GM21529 (cell line): ENCODE measurements around the gene BTF3.
"Not testable (repeated sequence)": the region's sequence is repeated elsewhere in the genome, so short reads cannot be mapped to it uniquely, and the experiment has no call there.

Experiments
- ATAC-seq: cut with Tn5 transposase; IDR thresholded peaks from one replicate; pipeline ENCODE4 v1.9.1; 2021; ENCODE audit not compliant: unreplicated experiment

BTF3 gene

DNA sequence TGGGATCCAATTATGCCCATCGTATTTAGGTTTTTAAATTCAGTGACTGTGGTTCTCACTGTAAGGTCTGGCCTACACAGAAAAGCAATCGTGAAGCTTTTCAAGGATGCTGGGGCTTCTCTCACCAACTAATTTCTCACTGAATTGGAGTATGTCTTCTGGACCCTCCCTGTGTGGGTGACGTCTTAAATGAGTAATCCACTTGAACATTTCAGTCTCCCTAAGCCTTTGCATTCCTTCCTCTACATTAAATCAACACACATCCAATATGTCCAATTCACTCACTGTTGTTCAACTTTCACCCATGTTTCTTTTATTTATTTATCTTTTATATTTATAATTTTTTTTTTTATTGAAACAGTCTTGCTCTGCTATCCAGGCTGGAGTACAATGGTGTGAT, 12.5 kb upstream of the BTF3 start:
- ATAC-seq: no peak

DNA sequence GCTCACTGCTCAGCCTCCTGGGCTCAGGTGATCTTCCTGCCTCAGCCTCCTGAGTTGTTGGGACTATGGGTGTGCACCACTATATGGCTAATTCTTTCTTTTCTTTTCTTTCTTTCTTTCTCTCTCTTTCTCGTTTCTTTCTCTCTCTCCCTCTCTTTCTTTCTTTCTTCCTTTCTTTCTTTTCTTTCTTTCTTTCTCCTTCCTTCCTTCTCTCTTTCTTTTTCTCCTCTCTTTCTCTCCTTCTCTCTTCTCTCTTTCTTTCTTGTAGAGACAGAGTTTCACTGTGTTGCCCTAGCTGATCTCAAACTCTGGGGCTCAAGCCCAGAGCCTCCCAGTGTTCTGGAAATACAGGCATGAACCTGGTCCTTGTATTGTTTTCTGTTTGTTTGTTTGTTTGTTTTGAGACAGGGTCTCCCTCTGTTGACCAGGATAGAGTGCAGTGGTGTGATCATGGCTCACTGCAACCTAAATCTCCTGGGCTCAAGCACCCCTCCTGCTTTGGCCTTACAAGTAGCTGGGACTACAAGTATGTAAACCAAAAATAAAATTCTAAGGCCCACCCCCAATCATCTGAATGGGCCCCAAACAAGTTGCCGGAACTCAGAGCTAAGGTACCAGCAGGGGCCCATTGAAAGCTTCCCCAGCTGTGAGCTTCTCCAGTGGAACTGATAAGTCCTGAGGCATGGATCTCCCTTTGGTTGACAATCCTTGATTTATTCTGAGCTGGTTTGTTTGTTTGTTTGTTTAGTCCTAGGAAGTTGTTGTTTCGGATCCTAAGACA, 11.9 kb upstream of the BTF3 start:
- no peak for ATAC-seq

DNA sequence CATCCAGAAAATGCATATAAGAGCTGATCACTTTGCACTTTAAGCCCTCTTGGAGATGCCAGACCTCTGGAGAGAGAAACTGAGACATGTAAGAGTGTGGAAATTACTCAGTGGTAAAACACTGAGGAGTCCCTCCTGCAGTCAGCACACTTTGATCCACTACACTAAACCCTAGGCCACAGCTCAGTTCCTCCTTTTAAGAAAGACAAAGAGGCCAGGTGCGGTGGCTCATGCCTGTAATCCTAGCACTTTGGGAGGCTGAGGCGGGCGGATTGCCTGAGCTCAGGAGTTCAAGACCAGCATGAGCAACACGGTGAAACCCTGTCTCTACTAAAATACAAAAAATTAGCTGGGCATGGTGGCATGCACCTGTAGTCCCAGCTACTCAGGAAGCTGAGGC, 11.0 kb upstream of the BTF3 start:
- not testable (repeated sequence) for ATAC-seq

DNA sequence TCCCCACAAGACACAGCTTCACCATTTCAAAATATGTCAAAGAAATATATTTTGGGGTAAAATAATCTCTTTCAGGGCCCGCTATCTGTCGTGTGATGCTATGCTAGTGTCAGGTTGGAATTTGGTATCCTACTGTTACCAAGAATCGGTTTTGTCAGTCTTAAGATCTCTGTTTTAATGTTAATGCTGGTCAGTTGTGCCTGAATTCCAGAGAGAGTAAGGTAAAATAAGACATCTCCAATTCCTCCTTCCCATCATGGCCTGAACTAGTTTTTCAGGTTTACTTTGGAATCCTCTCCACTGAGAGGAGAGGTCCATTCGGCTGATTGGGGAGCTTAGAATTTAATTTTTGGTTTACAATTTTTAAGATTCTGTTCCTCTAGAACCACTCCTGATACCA, 10.4 kb upstream of the BTF3 start:
- no peak for ATAC-seq

DNA sequence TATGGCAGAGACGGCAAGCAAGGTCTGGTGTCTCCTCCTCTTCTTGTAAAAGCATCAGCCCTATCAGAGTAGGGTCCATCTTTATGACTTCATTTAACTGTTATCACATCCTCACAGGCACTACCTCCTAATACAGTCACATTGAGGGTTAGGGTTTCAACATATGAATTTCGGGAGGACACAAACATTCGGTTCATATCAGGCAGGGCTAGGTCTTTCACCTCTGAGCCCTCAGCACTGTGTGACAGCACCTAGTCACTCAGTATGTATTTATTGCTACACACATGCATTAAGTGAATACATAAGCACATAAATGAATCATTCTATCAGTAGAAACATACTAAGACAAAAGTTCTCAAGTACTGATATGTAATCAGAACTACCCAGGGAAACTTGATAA, 9.4 kb upstream of the BTF3 start:
- ATAC-seq: no peak

DNA sequence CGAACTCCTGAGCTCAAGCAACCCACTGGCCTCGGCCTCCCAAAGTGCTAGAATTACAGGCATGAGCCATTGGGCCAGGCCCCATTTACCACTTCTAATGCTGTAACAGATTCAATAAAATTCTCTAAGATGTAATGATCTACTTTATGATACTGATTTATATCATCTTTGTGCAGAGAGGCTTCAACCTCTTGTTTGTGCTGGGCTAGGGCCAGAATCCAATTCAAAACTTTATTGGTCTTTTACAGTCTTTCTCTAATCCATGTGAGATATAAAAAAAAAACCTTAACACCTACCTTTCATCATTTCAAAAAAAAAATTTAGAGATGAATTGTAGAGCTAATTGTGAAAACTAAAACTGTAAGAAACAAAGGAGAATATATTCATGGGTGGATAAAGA, 8.2 kb upstream of the BTF3 start:
- ATAC-seq: no peak

DNA sequence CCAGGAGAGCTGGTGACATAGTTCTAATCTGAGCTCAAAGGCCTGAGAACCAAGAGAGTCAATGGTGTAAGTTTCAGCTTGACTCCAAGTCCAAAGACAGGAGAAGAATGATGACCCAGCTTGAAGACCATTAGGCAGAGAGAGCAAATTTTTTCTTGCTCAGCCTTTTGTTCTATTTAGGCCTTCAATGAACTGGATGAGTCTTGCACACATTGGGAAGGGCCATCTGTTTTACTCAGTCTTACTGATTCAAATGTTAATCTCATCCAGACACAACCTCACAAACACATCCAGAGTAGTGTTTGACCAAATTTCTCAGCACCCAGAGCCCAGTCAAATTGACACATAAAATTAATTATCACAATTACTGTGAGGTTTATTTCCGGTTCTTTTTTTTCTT, 7.1 kb upstream of the BTF3 start:
- ATAC-seq: no peak

DNA sequence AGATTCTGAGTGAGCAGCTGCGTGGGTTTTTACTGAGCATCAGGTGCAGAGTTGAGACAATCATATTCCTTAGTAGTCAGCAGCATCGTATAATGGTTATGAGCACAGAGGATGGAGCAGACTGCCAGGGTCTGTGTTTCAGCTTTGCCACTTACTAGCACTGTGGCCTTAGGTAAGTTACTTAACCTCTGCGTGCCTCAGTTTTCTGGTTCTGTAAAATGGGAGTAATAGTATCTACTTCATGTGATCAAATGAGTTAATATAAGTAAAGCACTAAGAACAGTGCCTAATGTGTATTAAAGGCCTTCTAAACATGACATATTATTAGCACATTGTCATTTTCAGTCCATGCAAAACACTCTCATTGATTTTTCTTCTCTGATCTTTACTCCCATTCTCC, 4.8 kb upstream of the BTF3 start:
- no peak for ATAC-seq

DNA sequence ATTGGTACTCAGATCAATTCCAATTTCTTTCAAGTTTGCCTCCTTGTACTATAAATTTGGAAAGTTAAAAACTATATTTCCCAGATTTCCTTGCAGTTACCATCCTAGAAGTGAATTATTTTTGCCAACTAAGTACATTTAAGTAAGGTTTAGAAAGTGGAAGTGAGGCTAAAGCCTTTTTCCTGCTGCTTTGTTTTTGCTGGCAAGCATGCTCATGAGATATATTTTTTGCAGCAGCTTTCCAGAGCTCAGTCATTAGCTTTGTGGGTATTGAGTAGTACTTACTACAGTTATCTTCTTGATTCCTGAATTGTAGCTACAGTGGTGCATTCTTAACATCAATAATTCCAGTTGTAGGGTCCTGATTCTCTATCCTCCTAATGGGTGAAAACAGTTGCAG, 3.5 kb upstream of the BTF3 start:
- no peak for ATAC-seq

DNA sequence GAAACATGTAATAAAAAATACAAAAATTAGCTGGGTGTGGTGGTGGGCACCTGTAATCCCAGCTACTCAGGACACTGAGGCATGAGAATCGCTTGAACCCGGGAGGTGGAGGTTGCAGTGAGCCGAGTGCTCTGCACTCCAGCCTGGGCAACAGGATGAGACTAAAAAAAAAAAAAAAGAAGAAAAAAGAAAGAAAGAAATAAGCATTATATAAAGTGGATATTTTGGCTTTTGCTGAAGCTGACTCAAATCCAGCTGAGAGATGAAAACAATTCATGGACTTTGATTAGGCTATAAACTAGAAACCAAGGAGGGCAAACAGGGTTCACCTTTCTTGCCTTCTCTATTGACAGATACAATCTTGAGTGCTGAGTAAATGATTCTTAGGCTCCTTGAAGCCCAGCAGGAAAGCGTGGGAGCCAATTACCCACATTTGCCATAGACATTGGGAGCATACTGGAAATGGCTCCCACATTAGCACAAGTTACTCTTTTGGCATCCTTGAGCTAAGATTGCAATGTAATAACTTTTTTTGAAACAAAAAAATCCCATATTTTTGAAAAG, 2.4 kb upstream of the BTF3 start:
- ATAC-seq: no peak

DNA sequence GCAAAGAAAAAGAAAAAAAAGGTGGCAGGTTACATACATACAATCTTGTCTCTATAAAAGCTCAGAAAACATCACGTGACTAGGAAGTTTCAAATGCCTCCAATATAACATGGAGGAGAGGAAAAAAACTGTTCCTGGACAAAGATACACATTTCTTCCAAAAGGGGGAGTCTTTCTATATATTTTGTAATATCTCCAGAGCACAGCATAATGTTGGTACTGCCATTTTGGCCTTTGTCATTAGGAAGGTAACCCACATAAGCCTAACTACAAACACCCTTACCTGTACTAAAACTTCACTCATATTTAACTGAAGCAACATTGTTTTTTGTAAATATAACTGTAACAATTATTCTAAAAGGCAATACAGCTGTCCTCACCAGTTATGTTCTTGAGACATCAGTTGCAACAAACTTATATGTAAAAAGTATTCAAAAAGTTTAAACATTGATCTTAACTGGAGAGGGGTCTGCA, 1.2 kb upstream of the BTF3 start:
- ATAC-seq: no peak

DNA sequence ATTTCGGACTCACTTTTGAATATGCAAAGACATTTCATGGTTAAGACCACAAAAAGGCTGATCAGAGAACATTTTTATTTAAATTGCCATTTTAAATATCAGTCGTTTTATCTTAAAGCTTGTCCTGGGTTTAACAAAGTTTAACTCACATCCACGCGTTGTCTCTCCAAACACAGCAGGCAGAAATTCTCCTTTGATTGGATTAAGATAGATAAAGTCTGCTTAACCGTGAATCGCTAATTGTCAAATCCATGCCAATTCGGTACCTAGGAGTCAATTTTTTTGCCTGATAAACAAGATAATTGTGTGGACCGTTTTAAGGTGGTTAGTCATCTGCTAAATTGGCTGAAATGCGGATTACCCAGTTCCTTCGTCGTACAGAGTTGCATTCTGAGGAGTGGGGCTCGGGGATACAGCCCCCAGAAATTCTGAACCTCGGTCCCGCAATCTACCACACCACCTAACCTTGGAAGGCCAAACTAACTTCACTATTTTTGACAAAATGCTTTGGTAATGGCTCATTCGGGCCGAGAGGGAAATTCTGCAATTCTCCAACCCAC, 665 bp upstream of the BTF3 start:
- ATAC-seq: no peak

DNA sequence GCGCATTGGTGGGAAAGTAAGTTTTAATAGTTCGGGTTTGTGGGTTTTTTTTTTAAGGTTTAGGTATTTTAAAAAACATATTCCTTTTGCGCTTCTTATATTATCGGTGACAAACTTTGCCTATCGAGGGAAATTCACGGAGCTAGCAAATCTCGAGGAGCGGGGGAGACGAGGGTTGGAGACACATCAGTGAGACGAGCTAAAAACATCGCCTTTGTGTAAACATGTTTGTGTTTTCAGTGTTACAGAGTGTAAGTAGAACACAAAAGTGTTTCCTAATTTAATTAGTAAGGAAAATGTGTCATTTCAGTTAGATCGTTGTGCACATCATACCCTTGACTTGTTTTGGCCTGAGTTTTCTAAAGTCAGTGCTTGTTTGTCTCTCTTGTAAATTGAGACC, 945 bp downstream of the BTF3 start:
- ATAC-seq: no peak

DNA sequence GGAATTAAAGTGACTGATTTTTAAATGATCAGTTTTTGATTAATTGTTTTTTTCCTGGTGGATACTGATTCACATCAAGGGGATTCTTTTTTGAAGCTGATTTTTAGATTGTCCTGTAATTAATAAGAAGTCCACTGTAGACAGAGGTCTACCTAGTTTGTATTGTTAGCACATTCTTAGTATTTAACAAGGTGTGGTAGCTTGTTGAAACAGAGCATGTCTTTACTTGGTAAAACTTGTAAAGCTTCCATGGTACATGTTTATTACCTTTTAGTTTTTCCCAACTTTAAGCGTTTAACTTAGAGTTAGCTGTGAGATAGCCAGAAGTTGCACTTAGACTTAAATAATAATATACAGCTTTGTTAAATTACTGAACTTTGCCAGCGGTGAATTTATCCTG, 1.5 kb downstream of the BTF3 start:
- ATAC-seq: no peak

DNA sequence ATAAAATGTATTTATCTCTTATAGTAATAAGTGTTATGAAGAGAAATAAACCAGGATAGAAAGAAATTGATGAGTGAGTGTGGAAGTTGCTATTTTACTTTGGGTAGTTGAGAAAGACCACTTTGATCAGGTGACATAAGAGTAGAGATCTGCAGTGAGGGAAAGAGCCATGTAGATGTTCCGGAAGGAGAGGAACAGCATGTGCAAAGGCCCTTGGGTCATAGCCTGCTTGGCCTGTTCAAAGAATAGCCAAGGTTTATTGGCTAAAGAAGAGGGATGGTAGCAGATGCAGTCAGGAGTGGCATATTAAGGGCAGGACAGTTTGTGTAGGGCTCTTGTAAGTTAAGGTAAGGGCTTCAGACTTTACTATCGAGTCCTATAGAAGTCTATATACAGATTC, 3.2 kb downstream of the BTF3 start:
- no peak for ATAC-seq

DNA sequence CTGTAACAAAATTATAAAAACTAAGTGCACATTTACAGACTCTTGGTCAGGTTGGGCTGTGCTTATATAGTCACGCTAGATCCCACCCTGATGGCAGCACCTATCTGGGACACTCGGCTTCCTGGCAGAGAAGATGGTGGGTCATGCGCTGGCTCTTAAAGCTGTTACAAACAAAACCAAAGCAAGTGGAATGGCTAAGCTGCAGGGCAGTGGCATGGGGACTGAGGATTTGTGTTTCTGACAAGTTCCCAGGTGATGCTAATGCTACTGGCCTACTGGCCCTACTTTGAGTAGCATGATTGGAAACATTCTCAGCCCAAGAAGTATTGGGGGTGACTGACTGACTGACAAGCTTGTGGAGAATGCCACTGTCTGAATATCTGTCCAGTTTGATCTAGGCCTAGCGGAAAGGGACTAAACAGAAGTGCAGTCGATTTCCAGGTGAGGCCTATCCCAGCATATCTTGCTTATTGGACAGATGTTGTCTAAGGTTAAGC, 8.3 kb downstream of the BTF3 start:
- no peak for ATAC-seq

DNA sequence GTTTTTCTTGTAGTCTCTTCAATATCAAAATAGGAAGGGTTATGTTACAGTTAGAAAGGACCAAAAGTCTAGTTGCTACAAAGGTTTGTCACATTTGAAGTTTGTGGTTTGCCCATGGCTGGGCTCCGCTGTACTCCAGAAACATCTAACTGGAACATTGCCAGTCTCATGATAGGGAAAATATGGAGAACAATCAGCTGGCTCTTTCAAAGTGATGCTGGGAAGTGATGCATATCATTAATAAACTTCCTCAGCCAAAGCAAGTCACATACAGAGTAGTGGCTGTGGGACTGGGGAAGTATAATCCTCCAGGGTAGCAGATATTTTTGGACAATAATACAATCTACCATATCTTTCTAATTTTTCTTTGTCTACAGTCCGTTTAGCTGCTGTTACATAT, 8.8 kb downstream of the BTF3 start:
- ATAC-seq: no peak

DNA sequence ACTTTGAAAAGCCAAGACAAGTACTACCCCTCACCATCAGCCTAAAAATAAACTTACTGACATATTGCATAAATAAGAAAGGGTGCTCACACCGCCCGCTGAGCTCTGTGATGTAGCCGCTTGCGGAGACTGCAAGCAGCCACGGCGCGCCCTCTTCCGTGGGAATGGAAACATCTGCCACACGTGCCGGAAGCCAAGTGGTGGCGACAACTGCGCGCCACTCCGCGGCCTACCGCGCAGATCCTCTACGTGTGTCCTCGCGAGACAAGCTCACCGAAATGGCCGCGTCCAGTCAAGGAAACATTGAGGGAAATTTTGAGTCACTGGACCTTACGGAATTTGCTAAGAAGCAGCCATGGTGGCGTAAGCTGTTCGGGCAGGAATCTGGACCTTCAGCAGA, 10.3 kb downstream of the BTF3 start:
- ATAC-seq: not testable (repeated sequence)

DNA sequence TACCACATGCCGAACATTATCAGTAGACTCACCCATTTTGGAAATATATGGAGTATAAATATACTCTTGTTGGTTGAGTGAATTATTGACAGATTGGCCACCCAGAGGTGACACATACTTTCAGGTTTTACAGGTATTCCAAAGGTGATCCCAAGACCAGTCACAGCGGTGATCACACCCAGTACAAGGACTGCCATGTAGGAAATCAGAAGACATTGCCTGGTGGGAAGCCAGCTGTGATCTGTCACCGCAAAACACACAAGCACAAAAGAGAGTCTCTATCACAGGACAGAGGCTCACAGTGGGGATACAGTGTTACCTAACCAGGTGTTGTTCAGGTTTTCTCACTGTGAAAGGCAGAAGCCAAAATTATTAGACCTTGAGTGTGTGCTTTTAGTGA, 15.8 kb downstream of the BTF3 start:
- ATAC-seq: no peak

DNA sequence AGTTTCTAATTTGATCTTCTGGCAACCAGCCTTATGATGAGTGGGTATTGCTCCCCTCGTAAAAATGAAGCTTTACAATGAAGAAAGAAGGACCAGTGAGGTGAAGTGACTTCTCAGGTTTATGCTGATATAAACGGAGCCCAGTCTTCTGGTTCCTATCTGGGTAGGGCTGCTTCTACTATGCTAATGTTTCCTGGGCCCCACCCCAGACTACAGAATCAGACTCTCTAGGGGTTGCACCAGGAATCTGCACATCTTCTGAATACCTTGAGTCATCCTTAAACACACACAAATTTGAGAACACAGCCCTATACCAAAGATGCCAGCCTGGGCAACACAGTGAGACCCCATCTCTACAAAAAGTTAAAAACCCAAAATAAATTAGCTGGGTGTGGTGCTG, 16.2 kb downstream of the BTF3 start:
- ATAC-seq: no peak

DNA sequence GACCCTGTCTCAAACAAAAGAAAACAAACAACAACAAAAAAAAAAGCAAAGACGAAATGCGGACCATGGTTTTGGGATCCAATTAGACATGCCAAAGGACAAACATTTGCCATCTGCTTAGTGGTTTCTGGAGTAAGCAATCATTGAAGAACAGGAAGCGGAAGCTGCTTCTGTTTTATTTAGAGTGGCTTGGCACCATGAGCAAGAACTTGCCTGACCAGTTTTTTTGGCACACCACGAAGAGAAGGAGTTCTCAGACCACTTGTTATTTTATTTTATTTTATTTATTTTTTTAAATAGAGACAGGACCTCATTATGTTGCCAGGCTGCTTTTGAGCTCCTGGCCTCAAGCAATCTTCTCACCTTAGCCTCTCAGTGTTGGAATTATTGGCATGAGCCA, 17.0 kb downstream of the BTF3 start:
- no peak for ATAC-seq

DNA sequence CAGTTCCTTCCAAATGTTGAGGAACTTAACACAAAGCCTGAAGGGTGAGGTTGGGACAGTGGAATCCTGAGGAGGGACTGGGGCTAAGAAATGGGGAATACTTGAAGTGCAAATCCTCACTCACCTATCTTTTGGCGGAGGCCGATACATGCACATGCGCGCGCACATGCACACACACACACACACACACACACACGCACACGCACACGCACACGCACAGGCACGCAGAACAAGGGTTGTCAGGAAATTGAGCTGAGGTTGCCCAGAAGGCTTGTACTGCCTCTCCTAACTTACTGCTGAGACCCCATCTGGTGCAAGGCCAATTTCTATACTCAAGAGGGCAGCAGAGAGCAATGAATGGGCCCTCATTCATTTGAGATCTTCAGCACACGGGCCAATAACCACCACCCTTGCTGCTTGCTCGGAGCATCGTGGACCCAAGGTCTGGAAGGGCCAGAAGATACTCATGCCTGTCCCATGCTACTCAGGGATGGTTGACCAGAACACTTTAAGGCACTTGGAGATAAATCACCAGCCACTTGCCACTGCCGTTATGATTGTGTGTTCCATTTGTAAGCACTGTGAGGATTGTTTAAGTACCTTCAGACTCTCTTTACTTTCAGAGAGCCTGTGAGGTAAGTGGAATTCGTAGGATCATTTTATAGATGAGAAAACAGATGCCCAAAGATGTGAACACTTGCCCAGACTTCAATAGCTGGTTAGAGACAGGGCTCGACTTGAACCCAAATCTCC, 21.5 kb downstream of the BTF3 start:
- peak; percentile 99 for ATAC-seq
